ENCODE measurements around the gene KMT5B.

Gene KMT5B

DNA sequence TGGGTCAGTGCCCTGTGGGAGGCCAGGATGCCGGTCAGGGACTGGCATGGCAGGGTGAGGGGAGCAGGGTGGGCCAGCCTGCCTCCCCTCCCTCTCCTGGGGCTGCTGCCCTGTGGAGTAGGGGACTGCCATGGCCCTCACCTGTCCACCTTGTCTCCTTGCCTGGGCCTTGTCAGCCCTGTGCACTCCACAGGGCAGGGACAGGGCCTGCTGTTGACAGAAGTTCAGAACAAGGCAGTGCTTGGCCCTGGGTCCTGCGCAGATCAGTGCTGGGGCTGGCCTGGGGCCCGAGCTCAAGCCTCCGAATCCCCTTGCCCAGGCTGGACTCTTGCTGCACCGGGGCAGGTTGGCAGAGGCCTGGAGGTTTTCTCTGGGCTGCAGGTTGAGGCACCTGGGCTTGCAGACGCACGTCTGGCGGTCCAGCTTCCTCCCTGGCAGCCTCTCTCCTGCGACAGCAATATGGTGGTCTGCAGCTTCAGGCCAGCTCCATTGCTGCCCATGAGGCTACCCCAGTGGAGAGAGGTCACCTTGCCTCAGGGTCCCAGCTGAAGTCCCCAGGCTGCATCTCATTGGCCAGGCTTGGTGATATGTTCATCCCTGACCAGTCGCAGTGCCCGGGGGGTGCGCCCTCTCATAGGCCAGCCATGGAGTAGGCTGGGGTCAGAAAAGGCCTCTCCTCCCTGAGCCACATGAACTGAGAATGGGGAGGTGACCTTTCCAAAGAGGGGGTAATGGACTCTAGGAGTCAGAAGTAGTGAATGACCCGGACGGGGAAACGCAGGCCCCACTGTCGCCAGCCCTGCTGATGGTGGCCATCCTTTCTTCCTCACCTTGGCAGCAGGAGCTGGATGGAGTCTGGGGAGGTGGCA, 70.4 kb downstream of the KMT5B start:
- DNase-seq (ENCODE audit: low spot score): no peak

- DNase-seq (ENCODE audit: low spot score): no peak
These were observed 71.1 kb downstream of the KMT5B start for GRCh38 chr11:68142028-68142412.

DNA sequence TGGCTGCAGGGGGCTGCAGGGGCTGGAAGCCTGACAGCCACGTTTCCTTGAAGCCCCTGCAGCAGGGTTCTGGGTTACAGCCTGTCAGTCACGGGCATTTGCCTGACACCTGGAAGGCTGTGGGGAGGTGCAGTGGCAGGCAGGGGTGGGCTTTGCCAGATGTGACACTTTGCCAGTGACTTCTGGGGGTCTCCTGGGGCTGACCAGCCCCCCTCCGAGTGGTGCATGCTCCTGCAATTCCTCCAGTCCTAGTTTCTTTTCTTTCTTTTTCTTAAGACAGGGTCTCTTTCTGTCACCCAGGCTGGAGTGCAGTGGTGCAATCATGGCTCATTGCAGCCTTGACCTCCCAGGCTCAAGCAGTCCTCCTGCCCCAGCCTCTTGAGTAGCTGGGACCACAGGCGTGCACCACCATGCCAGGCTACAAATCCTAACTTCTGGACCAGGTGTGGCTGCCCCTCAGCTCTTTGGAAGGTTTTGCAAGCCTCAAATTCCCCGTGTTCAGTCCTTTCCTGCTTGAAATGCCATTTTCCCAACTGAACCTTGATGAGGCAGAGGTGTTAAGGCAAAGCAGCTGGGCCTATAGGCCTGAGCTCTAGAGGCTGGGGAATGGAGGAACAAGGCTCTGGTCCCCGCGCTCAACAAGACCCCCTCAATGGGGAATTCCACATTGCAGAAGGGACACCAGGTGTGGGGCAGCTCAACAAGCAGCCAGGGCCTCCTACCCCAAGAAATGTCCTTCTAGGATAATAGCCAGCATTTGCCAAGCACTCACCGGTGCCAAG, 71.7 kb downstream of the KMT5B start:
- DNase-seq (ENCODE audit: low spot score): no peak

DNA sequence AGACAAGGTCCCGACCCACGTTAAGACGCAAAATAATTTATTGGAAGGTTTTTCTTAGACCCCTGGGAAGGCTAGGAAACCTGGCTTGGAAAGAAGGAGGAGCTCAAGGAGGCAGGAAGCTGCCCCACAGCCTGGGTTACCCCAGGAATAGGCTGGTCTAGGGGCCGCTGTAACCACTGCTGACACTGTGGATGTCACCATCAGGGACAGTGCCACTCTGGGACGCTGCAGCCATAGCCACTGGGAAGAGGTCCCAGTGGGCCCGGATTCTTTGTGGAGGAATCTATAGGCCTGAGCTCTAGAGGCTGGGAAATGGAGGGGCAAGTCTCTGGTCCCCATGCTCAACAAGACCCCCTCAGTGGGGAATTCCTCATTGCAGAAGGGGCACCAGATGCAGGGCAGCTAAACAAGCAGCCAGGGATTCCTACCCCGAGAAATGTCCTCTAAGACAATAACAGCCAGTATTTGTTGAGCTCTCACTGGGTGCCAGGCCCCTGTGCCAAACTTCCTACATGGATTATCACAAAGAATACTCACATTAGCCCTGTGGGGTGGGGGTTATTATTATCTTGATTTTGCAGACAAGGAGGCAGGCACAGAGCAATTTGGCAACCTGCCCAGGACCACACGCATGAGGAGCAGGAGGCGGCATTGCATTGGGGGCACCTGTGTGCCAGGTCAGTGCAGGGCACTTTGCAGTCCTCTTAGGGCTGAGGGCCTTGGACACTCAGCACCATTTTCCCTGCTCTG, 72.4 kb downstream of the KMT5B start:
- no peak for DNase-seq (ENCODE audit: low spot score)

GRCh38 chr11:68138237-68138636, 74.9 kb downstream of the KMT5B start:
- no peak for DNase-seq (ENCODE audit: low spot score)

GRCh38 chr11:68137833-68138232, 75.3 kb downstream of the KMT5B start:
- DNase-seq (ENCODE audit: low spot score): no peak

DNA sequence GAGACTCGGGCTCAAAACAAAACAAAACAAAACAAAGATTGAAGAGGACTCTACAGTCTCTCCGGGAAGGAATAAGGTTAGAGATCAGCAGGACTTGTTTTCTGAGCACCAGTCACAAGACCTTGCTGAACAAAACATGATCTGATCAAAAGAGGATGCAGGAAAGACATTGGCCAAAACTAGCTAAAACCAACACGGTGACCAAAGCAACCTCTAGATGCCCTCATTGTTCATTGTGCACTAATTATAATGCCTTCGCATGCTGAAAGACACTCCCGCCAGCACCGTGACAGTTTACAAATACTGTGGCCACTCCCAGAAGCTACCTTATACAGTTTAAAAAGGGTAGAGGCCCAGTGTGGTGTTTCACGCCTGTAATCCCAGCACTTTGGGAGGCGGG, 76.2 kb downstream of the KMT5B start:
- no peak for DNase-seq (ENCODE audit: low spot score)

GRCh38 chr11:68135161-68135560, 77.9 kb downstream of the KMT5B start:
- DNase-seq (ENCODE audit: low spot score): no peak

DNA sequence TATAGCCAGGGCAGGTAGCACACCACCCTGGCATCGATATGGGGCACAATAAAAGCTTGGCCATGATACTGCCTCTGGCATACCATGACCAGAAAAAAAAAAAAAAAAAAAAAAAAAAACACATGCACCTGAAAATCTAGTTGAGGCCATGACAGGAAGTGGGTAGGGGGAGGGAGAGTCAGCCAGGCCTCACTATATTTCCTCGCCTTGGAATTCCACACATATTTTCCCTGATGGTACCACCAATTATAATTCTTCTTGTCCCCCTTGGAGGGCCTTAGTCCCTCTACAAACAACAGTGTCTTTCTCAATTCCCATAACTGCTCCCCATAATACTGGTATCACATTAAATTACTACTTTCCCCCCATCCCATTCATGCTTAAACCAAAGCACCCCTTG, 79.3 kb downstream of the KMT5B start:
- no peak for DNase-seq (ENCODE audit: low spot score)

DNA sequence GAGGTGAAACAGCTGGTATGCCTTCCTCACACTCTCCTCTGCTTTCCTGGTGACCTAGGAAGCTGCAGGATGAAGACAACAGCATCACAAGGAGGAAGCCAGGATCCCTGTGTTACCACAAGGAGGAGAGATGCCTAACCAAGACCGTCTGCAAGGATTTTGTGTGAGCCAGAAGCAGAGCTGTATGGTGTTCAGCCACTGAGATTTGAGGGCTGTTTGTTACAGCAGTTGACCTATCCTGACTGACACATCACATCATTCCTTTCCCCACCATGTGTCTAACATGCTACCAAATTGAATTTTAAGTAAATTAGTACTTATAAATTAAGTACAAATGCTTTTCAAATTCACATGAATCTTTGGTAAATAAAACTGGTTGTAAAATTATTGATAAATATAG, 83.0 kb downstream of the KMT5B start:
- no peak for DNase-seq (ENCODE audit: low spot score)

GRCh38 chr11:68128682-68129327, 84.3 kb downstream of the KMT5B start:
- no peak for DNase-seq (ENCODE audit: low spot score)

DNA sequence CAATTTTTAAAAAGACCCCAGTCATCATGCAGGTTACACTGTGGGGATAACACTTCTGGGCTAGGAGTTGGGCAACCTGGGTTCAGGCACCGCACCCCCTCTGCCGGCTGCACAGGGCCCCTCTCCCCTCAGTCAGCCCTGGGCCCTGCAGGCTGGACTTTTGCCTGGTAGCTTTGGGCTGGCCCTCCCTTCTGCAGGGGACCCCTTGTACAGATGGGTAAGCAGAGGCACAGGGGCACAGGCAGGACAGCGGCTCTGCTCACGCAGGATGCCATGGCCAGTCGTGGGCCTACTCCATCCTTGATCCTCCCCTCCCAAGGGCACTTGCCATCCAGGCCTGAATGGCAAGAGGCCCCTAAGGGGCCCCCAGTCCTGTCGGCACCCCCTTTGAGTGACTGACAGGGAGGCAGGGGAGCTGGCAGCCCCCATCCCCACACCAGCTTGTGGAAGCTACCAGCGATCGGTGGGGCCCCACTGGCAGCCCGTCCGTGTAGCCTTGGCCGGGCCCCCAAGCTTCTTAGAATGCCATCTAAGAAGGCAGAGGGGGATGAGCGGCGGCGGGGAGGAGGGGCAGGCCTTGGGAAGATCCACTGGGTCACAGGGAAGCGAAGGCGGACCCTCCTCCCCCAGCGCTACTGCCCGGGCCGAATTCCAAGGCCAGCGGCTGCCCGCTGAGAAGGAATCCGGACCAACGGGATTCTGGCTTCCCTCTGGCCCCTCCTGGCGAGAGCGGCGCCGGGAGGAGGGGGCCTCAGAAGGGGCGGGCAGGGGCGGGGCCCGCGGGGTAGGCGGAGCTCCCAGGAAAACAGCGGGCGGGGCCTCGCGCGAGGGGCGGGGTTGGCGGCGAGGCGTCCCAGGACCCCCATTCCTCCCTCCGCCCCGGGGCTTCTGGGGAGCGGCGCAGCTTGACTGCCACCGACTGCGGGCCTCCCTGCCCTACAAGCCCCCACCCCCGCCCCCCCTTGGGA, 85.1 kb downstream of the KMT5B start:
- DNase-seq (ENCODE audit: low spot score): no peak

GRCh38 chr11:68125164-68125563, 87.9 kb downstream of the KMT5B start:
- no peak for DNase-seq (ENCODE audit: low spot score)

DNA sequence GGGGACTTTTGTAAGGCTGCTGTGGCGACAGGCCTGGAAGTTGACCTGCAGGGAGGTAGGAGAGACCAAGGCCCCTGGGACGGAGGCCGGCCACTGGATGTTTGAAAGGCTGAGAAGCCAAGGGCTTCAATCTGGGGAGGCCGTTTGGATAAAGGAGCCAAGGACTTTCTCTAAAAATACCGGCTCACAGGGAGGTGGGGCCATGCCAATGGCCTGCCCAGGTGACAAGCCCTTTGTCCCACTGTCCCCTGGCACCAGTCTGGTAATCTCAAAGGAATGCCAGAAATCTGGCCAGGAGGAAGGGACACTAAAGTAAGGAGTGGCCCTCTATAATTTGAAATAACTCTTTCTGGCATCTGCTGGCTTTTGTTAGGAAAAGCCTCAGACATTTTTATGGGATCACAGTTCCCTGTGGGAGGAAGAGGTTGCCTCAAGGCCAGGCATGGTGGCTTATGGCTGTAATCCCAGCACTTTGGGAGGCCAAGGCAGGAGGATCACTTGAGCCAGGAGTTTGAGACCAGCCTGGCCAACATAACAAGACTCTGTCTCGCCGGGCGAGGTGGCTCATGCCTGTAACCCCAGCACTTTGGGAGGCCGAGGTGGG, 90.1 kb downstream of the KMT5B start:
- DNase-seq (ENCODE audit: low spot score): peak; percentile 94

GRCh38 chr11:68121067-68121899, 91.8 kb downstream of the KMT5B start, which contains the start of gene CHKA:
Gene CHKA (minus strand): TSS chr11:68121388. CDS start chr11:68121177, 211 bp downstream.
- DNase-seq (ENCODE audit: low spot score): peak; percentile 95

- DNase-seq (ENCODE audit: low spot score): no peak
These were observed 92.6 kb downstream of the KMT5B start for GRCh38 chr11:68120273-68121066.

- no peak for DNase-seq (ENCODE audit: low spot score)
These were observed 94.2 kb downstream of the KMT5B start for GRCh38 chr11:68118706-68119448.
